ENCODE data around the gene PCDH1. TPM values are rescaled to one million over a fixed set of nuclear protein-coding genes. Genes with fewer than 3 reads are reported as not detected.

PCDH1 gene
- total RNA-seq, 1 experiment from 2014 or later, result 3.8 TPM

- DNase-seq, result peak; percentile 61
Measured at GRCh38 chr5:141814064-141814964, 63.9 kb downstream of the PCDH1 start.

GRCh38 chr5:141812512-141812911 is 65.7 kb downstream of the PCDH1 start:
- Histone ChIP-seq H3K36me3 (no peaks in the 10 kb centered on the region), H3K4me3 (no peak overlapping the region), H3K9me3 (0 out of 2 replicates have a peak, but pooled peaks cover 2% of the 10 kb centered on the region), H3K27me3 (peaks cover 36% of the 10 kb centered on the region)
- DNase-seq, result no peak

More at GRCh38 chr5:141814064-141814964, 63.9 kb downstream of the PCDH1 start:
- Histone ChIP-seq H3K9me3 (0 out of 2 replicates have a peak, but pooled peaks cover 2% of the 10 kb centered on the region), H3K4me3 (no peak overlapping the region), H3K27me3 (peaks cover 26% of the 10 kb centered on the region), H3K36me3 (no peaks in the 10 kb centered on the region)

GRCh38 chr5:141811287-141812155 is 66.7 kb downstream of the PCDH1 start:
- Histone ChIP-seq H3K9me3 (0 out of 2 replicates have a peak, but pooled peaks cover 2% of the 10 kb centered on the region), H3K36me3 (no peaks in the 10 kb centered on the region), H3K27me3 (peaks cover 40% of the 10 kb centered on the region), H3K4me3 (no peak overlapping the region)
- DNase-seq, result no peak

- H3K27me3 ChIP-seq, result peaks cover 40% of the 10 kb centered on the region
- H3K4me3 ChIP-seq, result no peak overlapping the region
- H3K36me3 ChIP-seq, result no peaks in the 10 kb centered on the region
- no peak for DNase-seq
- 0 out of 2 replicates have a peak, but pooled peaks cover 2% of the 10 kb centered on the region for H3K9me3 ChIP-seq
Measured at GRCh38 chr5:141810702-141811101, 67.5 kb downstream of the PCDH1 start.

GRCh38 chr5:141809380-141810096 is 68.7 kb downstream of the PCDH1 start:
- 0 out of 2 replicates have a peak, but pooled peaks cover 2% of the 10 kb centered on the region for H3K9me3 ChIP-seq
- DNase-seq, result no peak
- no peaks in the 10 kb centered on the region for H3K36me3 ChIP-seq
- no peak overlapping the region for H3K4me3 ChIP-seq
- peaks cover 46% of the 10 kb centered on the region for H3K27me3 ChIP-seq

GRCh38 chr5:141808857-141809256 is 69.4 kb downstream of the PCDH1 start:
- DNase-seq, result no peak
- peaks cover 52% of the 10 kb centered on the region for H3K27me3 ChIP-seq
- H3K4me3 ChIP-seq, result no peak overlapping the region
- no peaks in the 10 kb centered on the region for H3K36me3 ChIP-seq
- H3K9me3 ChIP-seq, result 0 out of 2 replicates have a peak, but pooled peaks cover 2% of the 10 kb centered on the region

- no peaks in the 10 kb centered on the region for H3K9me3 ChIP-seq
- H3K36me3 ChIP-seq, result no peaks in the 10 kb centered on the region
- DNase-seq, result no peak
- H3K27me3 ChIP-seq, result peaks cover 56% of the 10 kb centered on the region
- no peak overlapping the region for H3K4me3 ChIP-seq
Measured at GRCh38 chr5:141807732-141808131, 70.5 kb downstream of the PCDH1 start.

GRCh38 chr5:141807329-141807728 is 70.9 kb downstream of the PCDH1 start:
- H3K4me3 ChIP-seq, result no peak overlapping the region
- DNase-seq, result no peak
- H3K9me3 ChIP-seq, result no peaks in the 10 kb centered on the region
- H3K36me3 ChIP-seq, result no peaks in the 10 kb centered on the region
- peaks cover 56% of the 10 kb centered on the region for H3K27me3 ChIP-seq

GRCh38 chr5:141806626-141807025 is 71.6 kb downstream of the PCDH1 start:
- no peak for DNase-seq
- no peak overlapping the region for H3K4me3 ChIP-seq
- H3K36me3 ChIP-seq, result no peaks in the 10 kb centered on the region
- H3K27me3 ChIP-seq, result peaks cover 56% of the 10 kb centered on the region
- H3K9me3 ChIP-seq, result no peaks in the 10 kb centered on the region

GRCh38 chr5:141805874-141806595 is 72.2 kb downstream of the PCDH1 start:
- peaks cover 51% of the 10 kb centered on the region for H3K27me3 ChIP-seq
- no peaks in the 10 kb centered on the region for H3K9me3 ChIP-seq
- DNase-seq, result no peak
- no peaks in the 10 kb centered on the region for H3K36me3 ChIP-seq
- H3K4me3 ChIP-seq, result no peak overlapping the region

- Histone ChIP-seq H3K27me3 (peaks cover 38% of the 10 kb centered on the region), H3K9me3 (no peaks in the 10 kb centered on the region), H3K4me3 (no peak overlapping the region), H3K36me3 (no peaks in the 10 kb centered on the region)
- DNase-seq, result no peak
Measured at GRCh38 chr5:141804475-141804874, 73.7 kb downstream of the PCDH1 start.

Other genes starting within 250 kb of the PCDH1 start
- 122 and 169 TPM in 2 replicates for gene HDAC3, start 241.6 kb downstream of the PCDH1 start, total RNA-seq (2014; rRNA removed; shearing (Covaris generic); ENCODE audit: low replicate concordance)
- 13.2 and 15.1 TPM in 2 replicates for gene RELL2, start 241.4 kb downstream of the PCDH1 start, total RNA-seq (2014; rRNA removed; shearing (Covaris generic); ENCODE audit: low replicate concordance)
- gene FCHSD1, start 227.0 kb downstream of the PCDH1 start, total RNA-seq (2014; rRNA removed; shearing (Covaris generic); ENCODE audit: low replicate concordance), result 3.4 and 5.8 TPM in 2 replicates
- 2.1 and 4.6 TPM in 2 replicates for gene ARAP3, start 196.2 kb downstream of the PCDH1 start, total RNA-seq (2014; rRNA removed; shearing (Covaris generic); ENCODE audit: low replicate concordance)
- 84.9 and 95.9 TPM in 2 replicates for gene DELE1, start 45.5 kb upstream of the PCDH1 start, total RNA-seq (2014; rRNA removed; shearing (Covaris generic); ENCODE audit: low replicate concordance)
- 8.4 TPM in 1 of 2 replicates, not detected in the other for gene PCDH12, start 79.8 kb upstream of the PCDH1 start, total RNA-seq (2014; rRNA removed; shearing (Covaris generic); ENCODE audit: low replicate concordance)
- 93.3 and 167 TPM in 2 replicates for gene RNF14, start 90.7 kb upstream of the PCDH1 start, total RNA-seq (2014; rRNA removed; shearing (Covaris generic); ENCODE audit: low replicate concordance)
- gene GNPDA1, start 134.6 kb upstream of the PCDH1 start, total RNA-seq (2014; rRNA removed; shearing (Covaris generic); ENCODE audit: low replicate concordance), result 57.4 and 67.5 TPM in 2 replicates
- gene NDFIP1, start 230.4 kb upstream of the PCDH1 start, total RNA-seq (2014; rRNA removed; shearing (Covaris generic); ENCODE audit: low replicate concordance), result 53.4 and 113 TPM in 2 replicates